Spinal cord (tissue), 10 donors: ENCODE measurements around the gene TUNAR. TPM values are rescaled to one million over a fixed set of nuclear protein-coding genes. Genes with fewer than 3 reads are reported as not detected.

Experiments used
- DNase-seq, 6 donors: peaks; one replicate each; pipeline versions ENCODE4 v3.0.0 to v3.0.0-alpha.2; 2013 to 2015; ENCODE audit warnings: low spot score in 6 of 6, low read depth in 4 of 6
- H3K27ac ChIP-seq: one replicate; pipeline ENCODE4 v1.5.1; 2013; ENCODE audit warnings: low read depth, low read length, control low read depth
- H3K27me3 ChIP-seq: one replicate; pipeline ENCODE4 v1.6.1; 2013; ENCODE audit warnings: low read length; ENCODE audit not compliant: control insufficient read depth, insufficient read depth
- H3K36me3 ChIP-seq: one replicate; pipeline ENCODE4 v1.6.1; 2013; ENCODE audit warnings: low read length; ENCODE audit not compliant: control insufficient read depth, insufficient read depth
- H3K4me1 ChIP-seq: one replicate; pipeline ENCODE4 v1.6.1; 2013; ENCODE audit warnings: low read length; ENCODE audit not compliant: control insufficient read depth, insufficient read depth
- H3K4me3 ChIP-seq: one replicate; pipeline ENCODE4 v1.5.1; 2013; ENCODE audit warnings: low read depth, low read length, control low read depth
- H3K9me3 ChIP-seq: one replicate; pipeline ENCODE4 v1.6.1; 2013; ENCODE audit warnings: low read length; ENCODE audit not compliant: control insufficient read depth, insufficient read depth
- WGBS: methylation state at CpG from one replicate; pipeline ENCODE4 v1.1.5; 2013; ENCODE audit warnings: missing lambda C conversion rate; ENCODE audit not compliant: insufficient coverage; 5-methylcytosine and 5-hydroxymethylcytosine counted together
- polyA plus RNA-seq, 2 donors: library from polyadenylated mRNA; unstranded; fragments of 120-200 nt; gene quantifications; one replicate each; pipeline ENCODE4 v1.2.1, GENCODE V29; 2013; ENCODE audit not compliant: insufficient read length in 2 of 2
- total RNA-seq, 2 donors: library from RNA; depleted of rRNA in 1 of 2; stranded (reverse); fragments of 120-200 nt in 1 of 2; fragments of >200 nt in 1 of 2; gene quantifications; one replicate each; pipeline versions ENCODE4 v1.2.3 to v1.2.4, GENCODE V29; 2013 to 2014
- donor health status: healthy.

Gene TUNAR
- total and polyA plus RNA-seq, 4 donors = 9.6 to 97.1 (median 65.0) TPM

- WGBS = no CpG with 5 or more reads among the region's 2 CpGs
- no peaks in the 10 kb centered on the region for H3K9me3 ChIP-seq
- no peaks in the 10 kb centered on the region for H3K36me3 ChIP-seq
- H3K27ac ChIP-seq = no peak overlapping the region
- H3K27me3 ChIP-seq = no peaks in the 10 kb centered on the region
- DNase-seq = peak in 1 of 6 donors; percentile 65
- H3K4me1 ChIP-seq = no peaks in the 10 kb centered on the region
- no peak overlapping the region for H3K4me3 ChIP-seq
These were observed 52.1 kb downstream of the TUNAR start for GRCh38 chr14:95928751-95929150.

- H3K27ac ChIP-seq = no peak overlapping the region
- no peaks in the 10 kb centered on the region for H3K4me1 ChIP-seq
- H3K4me3 ChIP-seq = no peak overlapping the region
- H3K27me3 ChIP-seq = no peaks in the 10 kb centered on the region
- no peaks in the 10 kb centered on the region for H3K9me3 ChIP-seq
- DNase-seq = no peak
- no peaks in the 10 kb centered on the region for H3K36me3 ChIP-seq
These were observed 54.8 kb downstream of the TUNAR start for GRCh38 chr14:95931384-95931783.

- H3K36me3 ChIP-seq = no peaks in the 10 kb centered on the region
- no peaks in the 10 kb centered on the region for H3K4me1 ChIP-seq
- no peak overlapping the region for H3K4me3 ChIP-seq
- H3K9me3 ChIP-seq = no peaks in the 10 kb centered on the region
- DNase-seq = peak in 2 of 6 donors; percentile 37 to 67
- no peaks in the 10 kb centered on the region for H3K27me3 ChIP-seq
- H3K27ac ChIP-seq = no peak overlapping the region
- 67% methylated on average over 1 of the region's 2 CpGs for WGBS
These were observed 58.7 kb downstream of the TUNAR start for GRCh38 chr14:95935228-95935822.

GRCh38 chr14:95936041-95936440, 59.4 kb downstream of the TUNAR start:
- WGBS = 100% methylated on average over 1 of the region's 2 CpGs
- Histone ChIP-seq H3K36me3 (no peaks in the 10 kb centered on the region), H3K9me3 (no peaks in the 10 kb centered on the region), H3K27ac (no peak overlapping the region), H3K4me1 (no peaks in the 10 kb centered on the region), H3K4me3 (no peak overlapping the region), H3K27me3 (no peaks in the 10 kb centered on the region)
- DNase-seq = peak in 1 of 6 donors; percentile 70

- Histone ChIP-seq H3K9me3 (peaks cover 8% of the 10 kb centered on the region), H3K27me3 (no peaks in the 10 kb centered on the region)
- WGBS = 88% methylated on average over 4 of the region's 4 CpGs
These were observed 62.7 kb downstream of the TUNAR start for GRCh38 chr14:95939335-95939734.

GRCh38 chr14:95941897-95942296, 65.3 kb downstream of the TUNAR start:
- no peak overlapping the region for H3K4me3 ChIP-seq
- WGBS = no CpG with 5 or more reads among the region's 2 CpGs
- H3K36me3 ChIP-seq = no peaks in the 10 kb centered on the region

More at GRCh38 chr14:95939335-95939734, 62.7 kb downstream of the TUNAR start:
- Histone ChIP-seq H3K4me3 (no peak overlapping the region), H3K27ac (no peak overlapping the region), H3K4me1 (peaks cover 12% of the 10 kb centered on the region), H3K36me3 (no peaks in the 10 kb centered on the region)
- DNase-seq = no peak

GRCh38 chr14:95943699-95944098, 67.1 kb downstream of the TUNAR start:
- H3K36me3 ChIP-seq = no peaks in the 10 kb centered on the region
- H3K4me1 ChIP-seq = peaks cover 15% of the 10 kb centered on the region
- WGBS = 3% methylated on average over 3 of the region's 4 CpGs
- H3K4me3 ChIP-seq = no peak overlapping the region
- H3K27ac ChIP-seq = peak overlapping the region; percentile 43
- peak in 5 of 6 donors; percentile 71 to 98 (median 83) for DNase-seq
- H3K27me3 ChIP-seq = no peaks in the 10 kb centered on the region
- H3K9me3 ChIP-seq = peaks cover 8% of the 10 kb centered on the region

More at GRCh38 chr14:95941897-95942296, 65.3 kb downstream of the TUNAR start:
- Histone ChIP-seq H3K9me3 (peaks cover 8% of the 10 kb centered on the region), H3K27me3 (no peaks in the 10 kb centered on the region), H3K4me1 (peaks cover 15% of the 10 kb centered on the region), H3K27ac (no peak overlapping the region)
- DNase-seq = no peak

GRCh38 chr14:95944462-95944861, 67.8 kb downstream of the TUNAR start:
- peaks cover 15% of the 10 kb centered on the region for H3K4me1 ChIP-seq
- WGBS = 55% methylated on average over 2 of the region's 6 CpGs
- H3K27me3 ChIP-seq = no peaks in the 10 kb centered on the region
- H3K27ac ChIP-seq = peak overlapping the region; percentile 43
- H3K4me3 ChIP-seq = no peak overlapping the region
- peaks cover 8% of the 10 kb centered on the region for H3K9me3 ChIP-seq
- peak in 2 of 6 donors; percentile 38 to 87 for DNase-seq
- H3K36me3 ChIP-seq = no peaks in the 10 kb centered on the region

GRCh38 chr14:95946867-95947266, 70.2 kb downstream of the TUNAR start:
- Histone ChIP-seq H3K9me3 (peaks cover 6% of the 10 kb centered on the region), H3K36me3 (no peaks in the 10 kb centered on the region), H3K4me3 (no peak overlapping the region), H3K4me1 (peaks cover 15% of the 10 kb centered on the region), H3K27me3 (no peaks in the 10 kb centered on the region), H3K27ac (no peak overlapping the region)
- no CpG with 5 or more reads among the region's 1 CpG for WGBS
- peak in 1 of 6 donors; percentile 16 for DNase-seq

GRCh38 chr14:95948558-95948981, 71.9 kb downstream of the TUNAR start:
- H3K27ac ChIP-seq = no peak overlapping the region
- H3K9me3 ChIP-seq = no peaks in the 10 kb centered on the region
- H3K27me3 ChIP-seq = no peaks in the 10 kb centered on the region
- H3K4me1 ChIP-seq = peaks cover 11% of the 10 kb centered on the region
- 0% methylated on average over 2 of the region's 2 CpGs for WGBS
- no peak overlapping the region for H3K4me3 ChIP-seq
- peak in 1 of 6 donors; percentile 76 for DNase-seq
- no peaks in the 10 kb centered on the region for H3K36me3 ChIP-seq
